HG03103 (cell line): Measurements from ENCODE around the gene CDH13.

Experiments used
- ATAC-seq: cut with Tn5 transposase; IDR thresholded peaks from one replicate; pipeline ENCODE4 v1.9.1; 2021; ENCODE audit warnings: low read depth; ENCODE audit not compliant: unreplicated experiment

The CDH13 gene

GRCh38 chr16:83793179-83793578 lies 1166.4 kb downstream of the CDH13 start:
- ATAC-seq: no peak

- no peak for ATAC-seq
Measured at GRCh38 chr16:83794860-83795554, 1168.2 kb downstream of the CDH13 start.

- ATAC-seq: no peak
Measured at GRCh38 chr16:83797013-83797412, 1170.2 kb downstream of the CDH13 start.

GRCh38 chr16:83799336-83799735 lies 1172.6 kb downstream of the CDH13 start:
- ATAC-seq: no peak

DNA sequence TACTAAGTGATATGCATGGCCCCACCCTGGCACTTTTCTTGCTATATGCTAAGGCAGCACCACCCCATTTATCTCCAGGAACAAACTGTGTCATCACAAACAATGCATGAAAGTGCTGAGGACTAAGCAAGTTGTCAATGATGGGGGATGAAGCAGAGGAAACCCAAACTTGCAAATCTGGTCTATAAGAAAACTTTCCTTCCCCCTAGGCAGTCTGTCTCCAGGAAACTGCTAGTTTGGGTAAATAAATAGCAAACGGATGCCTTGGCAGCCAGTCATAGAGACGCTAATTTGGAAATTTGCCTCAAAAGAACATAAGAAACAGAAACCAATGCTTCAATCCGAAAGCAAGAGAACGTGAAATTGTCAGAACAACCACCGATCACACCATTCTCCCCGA lies 1175.4 kb downstream of the CDH13 start:
- no peak for ATAC-seq

DNA sequence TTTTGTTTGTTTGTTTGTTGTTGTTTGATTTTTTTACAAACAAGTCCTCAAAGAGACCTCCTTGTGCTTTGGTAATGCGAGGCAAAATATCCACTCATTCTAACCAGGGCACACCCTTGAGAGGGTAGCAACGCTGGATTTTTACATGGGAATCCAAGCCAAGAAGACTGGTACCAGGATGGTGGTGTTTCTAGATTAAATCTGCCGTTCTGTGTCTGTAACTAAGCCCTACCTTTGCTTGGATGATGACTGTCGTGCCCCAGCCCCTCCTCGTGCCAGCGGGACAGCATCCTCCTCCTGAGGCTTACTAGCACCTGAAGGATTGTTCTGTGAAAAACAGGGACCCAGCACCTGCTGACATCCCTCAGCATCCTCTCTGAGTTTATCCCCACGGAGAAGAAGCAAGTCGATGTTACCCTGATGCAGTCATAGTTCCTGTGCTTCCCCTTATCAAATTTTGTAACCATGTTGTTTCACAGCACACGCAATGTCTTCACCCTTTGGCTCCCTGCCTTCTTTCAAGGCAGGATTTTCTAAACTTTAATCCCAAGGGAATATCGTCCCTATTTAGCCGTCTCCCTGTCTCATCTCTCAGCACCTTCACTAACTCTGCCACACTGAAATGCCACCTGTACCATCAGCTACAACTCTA lies 1175.9 kb downstream of the CDH13 start:
- no peak for ATAC-seq

DNA sequence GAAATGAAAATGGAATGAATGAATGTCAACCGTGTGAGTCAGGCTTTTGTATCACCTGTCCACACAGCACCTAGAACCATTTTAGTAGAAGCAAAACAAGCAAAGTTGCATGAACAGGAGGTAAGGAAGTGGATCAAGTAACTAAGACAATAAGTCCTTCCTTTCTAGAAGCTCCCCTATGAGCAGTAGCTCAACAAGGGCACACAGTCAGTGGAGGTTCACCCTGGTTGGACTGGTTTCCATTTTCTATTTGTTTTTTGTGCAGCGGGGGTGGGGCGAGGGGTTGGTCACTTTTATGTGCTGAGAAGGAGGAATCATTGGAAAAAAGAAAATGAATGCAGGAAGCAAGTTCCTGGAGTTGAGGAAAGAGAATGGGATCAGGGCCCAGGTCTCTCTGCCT lies 1177.0 kb downstream of the CDH13 start:
- ATAC-seq: no peak

GRCh38 chr16:83804366-83804765 lies 1177.6 kb downstream of the CDH13 start:
- ATAC-seq: no peak

GRCh38 chr16:83806036-83806435 lies 1179.3 kb downstream of the CDH13 start:
- ATAC-seq: no peak

GRCh38 chr16:83806731-83807130 lies 1180.0 kb downstream of the CDH13 start:
- no peak for ATAC-seq

DNA sequence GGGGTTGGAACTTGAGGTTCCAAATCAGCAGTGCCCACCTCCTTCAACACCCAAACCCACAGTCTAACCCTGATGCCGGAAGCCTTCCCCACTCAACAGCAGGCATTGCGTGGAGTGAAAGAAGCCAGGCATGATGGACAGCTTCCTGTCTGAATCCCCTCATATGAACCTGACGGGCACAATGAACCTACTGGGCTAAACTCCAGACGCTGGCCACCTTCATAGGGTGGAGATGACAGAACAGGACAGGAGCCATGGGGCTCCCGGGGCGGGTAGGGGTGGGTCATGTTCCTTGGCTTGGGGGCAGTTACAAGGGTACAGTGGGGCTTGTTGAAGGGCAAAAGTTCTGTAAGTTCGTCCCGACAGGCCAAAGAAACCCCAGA lies 1180.5 kb downstream of the CDH13 start:
- no peak for ATAC-seq

DNA sequence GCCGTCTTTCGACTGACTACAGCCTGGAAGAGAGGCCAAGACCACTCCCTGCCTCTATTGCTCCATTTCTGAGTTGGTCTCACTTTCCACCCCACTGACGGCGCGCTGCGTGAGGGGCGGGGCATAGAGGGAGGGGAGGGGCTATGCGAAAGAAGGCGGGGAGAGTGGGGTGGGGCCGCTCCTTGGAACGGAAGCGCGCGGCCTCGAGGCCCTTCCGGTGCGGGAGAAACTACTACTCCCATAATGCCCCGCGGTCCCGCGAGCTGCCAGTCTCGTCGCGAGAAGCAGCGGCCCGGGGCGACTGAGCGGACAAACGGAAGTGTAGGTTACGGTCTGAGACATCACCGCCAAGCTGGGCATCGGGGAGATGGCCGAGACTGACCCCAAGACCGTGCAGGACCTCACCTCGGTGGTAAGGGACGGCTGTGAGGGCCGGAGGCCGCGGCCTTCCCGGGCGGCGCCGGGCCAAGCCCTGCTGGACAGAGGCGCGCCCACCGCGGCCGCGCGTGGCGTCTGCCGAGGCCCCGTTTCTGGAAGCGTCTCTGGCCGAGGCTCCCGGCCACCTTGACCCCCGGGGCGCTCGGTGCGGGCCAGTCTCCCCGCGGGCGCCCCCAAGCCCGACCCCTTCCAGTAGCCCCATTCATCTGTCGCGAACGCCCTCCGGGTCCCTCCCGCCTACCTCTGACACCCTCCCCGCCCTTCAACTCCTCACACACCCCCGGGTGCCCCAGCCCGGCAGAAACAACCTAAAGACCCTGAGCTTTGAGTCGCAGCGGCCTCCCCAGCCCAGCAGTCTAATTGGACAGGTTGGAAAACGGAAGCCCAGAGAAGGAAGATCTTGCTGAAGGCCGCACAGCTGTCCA lies 1181.2 kb downstream of the CDH13 start, which contains the start of gene HSBP1:
TSS of gene HSBP1 (plus strand) at position 269 of the 863 bp plus-strand sequence. CDS start at position 368, 99 bp downstream.
- peak; percentile 90 for ATAC-seq

GRCh38 chr16:83808573-83809014 lies 1181.8 kb downstream of the CDH13 start:
- ATAC-seq: no peak

DNA sequence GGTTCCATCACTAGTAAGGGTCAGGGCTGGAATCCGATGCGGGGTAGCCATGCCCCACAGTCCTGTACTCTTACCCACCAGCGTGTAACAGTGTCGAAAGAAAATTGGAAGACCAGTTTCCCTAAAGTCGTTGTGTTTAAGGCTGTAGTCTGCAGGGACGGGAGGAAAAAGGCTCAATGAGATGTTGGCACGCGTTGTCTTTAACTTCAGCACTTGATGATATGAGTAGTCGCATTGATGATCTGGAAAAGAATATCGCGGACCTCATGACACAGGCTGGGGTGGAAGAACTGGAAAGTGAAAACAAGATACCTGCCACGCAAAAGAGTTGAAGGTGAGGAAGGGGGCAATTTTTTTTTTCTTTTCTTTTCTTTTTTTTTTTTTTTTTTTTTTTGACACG lies 1182.3 kb downstream of the CDH13 start:
- no peak for ATAC-seq

- ATAC-seq: no peak
Measured at GRCh38 chr16:83810901-83811300, 1184.1 kb downstream of the CDH13 start.

GRCh38 chr16:83813823-83814658 lies 1187.3 kb downstream of the CDH13 start:
- no peak for ATAC-seq

GRCh38 chr16:83814659-83814985 lies 1187.9 kb downstream of the CDH13 start:
- no peak for ATAC-seq

- ATAC-seq: no peak
Measured at GRCh38 chr16:83817022-83817421, 1190.3 kb downstream of the CDH13 start.

- no peak for ATAC-seq
Measured at GRCh38 chr16:83818276-83818675, 1191.5 kb downstream of the CDH13 start.

DNA sequence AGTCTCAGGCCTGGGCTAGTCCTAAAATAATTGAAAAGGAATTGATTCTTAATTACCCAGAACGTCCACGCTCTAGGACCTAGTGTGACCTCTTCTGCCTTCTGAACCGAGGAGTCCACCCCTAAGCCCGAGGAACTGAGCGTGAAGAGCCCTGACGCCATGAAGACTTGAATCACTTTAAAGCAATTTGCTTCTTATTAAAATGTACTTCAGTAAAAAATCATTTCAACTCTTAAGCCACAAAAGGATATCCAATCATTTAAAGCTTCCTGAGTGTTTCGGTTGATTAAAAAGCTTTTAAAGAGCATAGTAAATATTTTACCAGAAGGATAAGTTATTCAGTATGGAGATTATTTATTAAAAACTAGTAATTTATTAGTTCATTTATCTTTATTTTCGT lies 1192.6 kb downstream of the CDH13 start:
- ATAC-seq: no peak
